H1 (cell line): ENCODE measurements around the gene SYNJ2. TPM values are rescaled to one million over a fixed set of nuclear protein-coding genes. Genes with fewer than 3 reads are reported as not detected.

Experiments used
- BACH1 ChIP-seq: IDR thresholded peaks from 2 replicates; pipeline ENCODE4 v1.6.1; 2012; ENCODE audit warnings: low read length, improper control_type of control experiment
- BCL11A ChIP-seq, 2 experiments: IDR thresholded peaks; one replicate each; pipeline ENCODE4 v1.6.1; 2011; ENCODE audit warnings: low read depth in 2 of 2, low read length in 2 of 2, mild to moderate bottlenecking in 2 of 2
- RXRA ChIP-seq: IDR thresholded peaks from 2 replicates; pipeline ENCODE4 v1.6.1; 2011; ENCODE audit warnings: low read depth, mild to moderate bottlenecking, low read length, moderate library complexity; ENCODE audit not compliant: insufficient read depth
- SAP30 ChIP-seq: fragments of 300-600 bp; sonication (generic); IDR thresholded peaks from 2 replicates; pipeline ENCODE4 v1.7.1; 2012; ENCODE audit warnings: low read length, moderate library complexity, mild to moderate bottlenecking, inconsistent platforms; ENCODE audit not compliant: insufficient read depth, insufficient replicate concordance
- SIX5 ChIP-seq: IDR thresholded peaks from 2 replicates; pipeline ENCODE4 v1.6.1; 2011; ENCODE audit warnings: mild to moderate bottlenecking, low read depth, low read length
- TCF12 ChIP-seq: IDR thresholded peaks from 2 replicates; pipeline ENCODE4 v1.6.1; 2011; ENCODE audit warnings: low read depth, mild to moderate bottlenecking, low read length
- polyA plus RNA-seq, 7 experiments: library from polyadenylated mRNA; depleted of rRNA in 3 of 7; stranded (reverse) in 5 of 7; unstranded in 2 of 7; fragments of >200 nt in 5 of 7; fragments of 200-250 nt in 2 of 7; gene quantifications; 1 replicate in 5 of 7; 2 replicates in 1 of 7; 4 replicates in 1 of 7; pipeline versions ENCODE4 v1.2.1 to v1.2.3, GENCODE V29; 2011 to 2013; ENCODE audit warnings: missing spikeins in 2 of 7, mixed read lengths in 2 of 7
- total RNA-seq: library from RNA; stranded (reverse); fragmentation: NEBNext Ultra II Directional; extraction: Animal tissue kit (Norgen Biotek cat#: 25700); gene quantifications from 2 replicates; pipeline ENCODE4 v1.2.1, GENCODE V29; 2021
- TF ChIP-seq, protein P1 (sequence below): fragments of 300-600 bp; sonication (generic); IDR thresholded peaks from 2 replicates; pipeline ENCODE4 v1.7.1; 2012; ENCODE audit warnings: low read length, moderate library complexity, mild to moderate bottlenecking, inconsistent platforms; ENCODE audit not compliant: insufficient replicate concordance
- TF ChIP-seq, protein P2 (sequence below): IDR thresholded peaks from 2 replicates; pipeline ENCODE4 v1.6.1; 2012; ENCODE audit warnings: low read length, inconsistent platforms

The SYNJ2 gene
- total and polyA plus RNA-seq, 2 of the 8 experiments (the other 6 are each of a cell fraction or from before 2014, with no cell fraction given), result 3.7 to 13.9 TPM

DNA sequence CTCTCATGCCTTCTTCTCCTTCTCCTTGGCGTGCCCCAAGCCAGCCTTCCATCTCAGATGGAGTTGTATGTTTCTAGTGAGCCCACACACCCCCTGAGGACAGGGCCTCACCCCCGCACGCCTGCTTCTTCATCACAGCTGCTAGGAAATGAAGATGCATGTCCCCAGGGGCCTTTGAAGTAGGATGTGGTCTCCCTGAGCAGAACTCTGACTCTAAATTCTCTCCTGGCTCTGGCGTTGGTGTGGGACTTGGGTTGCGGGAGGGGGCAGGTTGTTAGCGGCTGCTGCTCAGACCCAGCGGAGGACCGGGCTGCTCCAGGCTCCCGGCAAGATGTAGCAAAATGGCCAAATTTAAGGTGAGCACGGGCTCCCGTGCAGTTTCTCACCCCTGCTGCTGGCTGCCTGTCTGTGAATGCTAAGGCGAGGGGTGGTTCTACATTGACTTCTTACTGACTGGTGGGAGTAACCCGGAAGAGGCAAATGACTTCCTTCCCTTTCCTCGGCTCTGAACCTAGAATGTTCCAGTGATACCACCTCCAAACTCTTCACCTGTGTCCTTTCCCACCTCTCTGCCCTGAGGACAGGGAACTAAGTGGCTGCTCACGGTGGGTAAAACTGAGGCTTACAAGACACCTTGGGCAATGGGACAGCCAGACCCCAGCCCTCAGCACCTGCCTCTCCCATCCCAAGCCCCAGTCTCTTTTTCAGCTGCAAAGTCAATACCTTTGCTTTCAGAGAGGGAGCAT, 8.8 kb downstream of the SYNJ2 start (continued):
- TF ChIP-seq, protein P1, sequence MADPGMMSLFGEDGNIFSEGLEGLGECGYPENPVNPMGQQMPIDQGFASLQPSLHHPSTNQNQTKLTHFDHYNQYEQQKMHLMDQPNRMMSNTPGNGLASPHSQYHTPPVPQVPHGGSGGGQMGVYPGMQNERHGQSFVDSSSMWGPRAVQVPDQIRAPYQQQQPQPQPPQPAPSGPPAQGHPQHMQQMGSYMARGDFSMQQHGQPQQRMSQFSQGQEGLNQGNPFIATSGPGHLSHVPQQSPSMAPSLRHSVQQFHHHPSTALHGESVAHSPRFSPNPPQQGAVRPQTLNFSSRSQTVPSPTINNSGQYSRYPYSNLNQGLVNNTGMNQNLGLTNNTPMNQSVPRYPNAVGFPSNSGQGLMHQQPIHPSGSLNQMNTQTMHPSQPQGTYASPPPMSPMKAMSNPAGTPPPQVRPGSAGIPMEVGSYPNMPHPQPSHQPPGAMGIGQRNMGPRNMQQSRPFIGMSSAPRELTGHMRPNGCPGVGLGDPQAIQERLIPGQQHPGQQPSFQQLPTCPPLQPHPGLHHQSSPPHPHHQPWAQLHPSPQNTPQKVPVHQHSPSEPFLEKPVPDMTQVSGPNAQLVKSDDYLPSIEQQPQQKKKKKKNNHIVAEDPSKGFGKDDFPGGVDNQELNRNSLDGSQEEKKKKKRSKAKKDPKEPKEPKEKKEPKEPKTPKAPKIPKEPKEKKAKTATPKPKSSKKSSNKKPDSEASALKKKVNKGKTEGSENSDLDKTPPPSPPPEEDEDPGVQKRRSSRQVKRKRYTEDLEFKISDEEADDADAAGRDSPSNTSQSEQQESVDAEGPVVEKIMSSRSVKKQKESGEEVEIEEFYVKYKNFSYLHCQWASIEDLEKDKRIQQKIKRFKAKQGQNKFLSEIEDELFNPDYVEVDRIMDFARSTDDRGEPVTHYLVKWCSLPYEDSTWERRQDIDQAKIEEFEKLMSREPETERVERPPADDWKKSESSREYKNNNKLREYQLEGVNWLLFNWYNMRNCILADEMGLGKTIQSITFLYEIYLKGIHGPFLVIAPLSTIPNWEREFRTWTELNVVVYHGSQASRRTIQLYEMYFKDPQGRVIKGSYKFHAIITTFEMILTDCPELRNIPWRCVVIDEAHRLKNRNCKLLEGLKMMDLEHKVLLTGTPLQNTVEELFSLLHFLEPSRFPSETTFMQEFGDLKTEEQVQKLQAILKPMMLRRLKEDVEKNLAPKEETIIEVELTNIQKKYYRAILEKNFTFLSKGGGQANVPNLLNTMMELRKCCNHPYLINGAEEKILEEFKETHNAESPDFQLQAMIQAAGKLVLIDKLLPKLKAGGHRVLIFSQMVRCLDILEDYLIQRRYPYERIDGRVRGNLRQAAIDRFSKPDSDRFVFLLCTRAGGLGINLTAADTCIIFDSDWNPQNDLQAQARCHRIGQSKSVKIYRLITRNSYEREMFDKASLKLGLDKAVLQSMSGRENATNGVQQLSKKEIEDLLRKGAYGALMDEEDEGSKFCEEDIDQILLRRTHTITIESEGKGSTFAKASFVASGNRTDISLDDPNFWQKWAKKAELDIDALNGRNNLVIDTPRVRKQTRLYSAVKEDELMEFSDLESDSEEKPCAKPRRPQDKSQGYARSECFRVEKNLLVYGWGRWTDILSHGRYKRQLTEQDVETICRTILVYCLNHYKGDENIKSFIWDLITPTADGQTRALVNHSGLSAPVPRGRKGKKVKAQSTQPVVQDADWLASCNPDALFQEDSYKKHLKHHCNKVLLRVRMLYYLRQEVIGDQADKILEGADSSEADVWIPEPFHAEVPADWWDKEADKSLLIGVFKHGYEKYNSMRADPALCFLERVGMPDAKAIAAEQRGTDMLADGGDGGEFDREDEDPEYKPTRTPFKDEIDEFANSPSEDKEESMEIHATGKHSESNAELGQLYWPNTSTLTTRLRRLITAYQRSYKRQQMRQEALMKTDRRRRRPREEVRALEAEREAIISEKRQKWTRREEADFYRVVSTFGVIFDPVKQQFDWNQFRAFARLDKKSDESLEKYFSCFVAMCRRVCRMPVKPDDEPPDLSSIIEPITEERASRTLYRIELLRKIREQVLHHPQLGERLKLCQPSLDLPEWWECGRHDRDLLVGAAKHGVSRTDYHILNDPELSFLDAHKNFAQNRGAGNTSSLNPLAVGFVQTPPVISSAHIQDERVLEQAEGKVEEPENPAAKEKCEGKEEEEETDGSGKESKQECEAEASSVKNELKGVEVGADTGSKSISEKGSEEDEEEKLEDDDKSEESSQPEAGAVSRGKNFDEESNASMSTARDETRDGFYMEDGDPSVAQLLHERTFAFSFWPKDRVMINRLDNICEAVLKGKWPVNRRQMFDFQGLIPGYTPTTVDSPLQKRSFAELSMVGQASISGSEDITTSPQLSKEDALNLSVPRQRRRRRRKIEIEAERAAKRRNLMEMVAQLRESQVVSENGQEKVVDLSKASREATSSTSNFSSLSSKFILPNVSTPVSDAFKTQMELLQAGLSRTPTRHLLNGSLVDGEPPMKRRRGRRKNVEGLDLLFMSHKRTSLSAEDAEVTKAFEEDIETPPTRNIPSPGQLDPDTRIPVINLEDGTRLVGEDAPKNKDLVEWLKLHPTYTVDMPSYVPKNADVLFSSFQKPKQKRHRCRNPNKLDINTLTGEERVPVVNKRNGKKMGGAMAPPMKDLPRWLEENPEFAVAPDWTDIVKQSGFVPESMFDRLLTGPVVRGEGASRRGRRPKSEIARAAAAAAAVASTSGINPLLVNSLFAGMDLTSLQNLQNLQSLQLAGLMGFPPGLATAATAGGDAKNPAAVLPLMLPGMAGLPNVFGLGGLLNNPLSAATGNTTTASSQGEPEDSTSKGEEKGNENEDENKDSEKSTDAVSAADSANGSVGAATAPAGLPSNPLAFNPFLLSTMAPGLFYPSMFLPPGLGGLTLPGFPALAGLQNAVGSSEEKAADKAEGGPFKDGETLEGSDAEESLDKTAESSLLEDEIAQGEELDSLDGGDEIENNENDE, result no peak
- TF ChIP-seq, protein P2, sequence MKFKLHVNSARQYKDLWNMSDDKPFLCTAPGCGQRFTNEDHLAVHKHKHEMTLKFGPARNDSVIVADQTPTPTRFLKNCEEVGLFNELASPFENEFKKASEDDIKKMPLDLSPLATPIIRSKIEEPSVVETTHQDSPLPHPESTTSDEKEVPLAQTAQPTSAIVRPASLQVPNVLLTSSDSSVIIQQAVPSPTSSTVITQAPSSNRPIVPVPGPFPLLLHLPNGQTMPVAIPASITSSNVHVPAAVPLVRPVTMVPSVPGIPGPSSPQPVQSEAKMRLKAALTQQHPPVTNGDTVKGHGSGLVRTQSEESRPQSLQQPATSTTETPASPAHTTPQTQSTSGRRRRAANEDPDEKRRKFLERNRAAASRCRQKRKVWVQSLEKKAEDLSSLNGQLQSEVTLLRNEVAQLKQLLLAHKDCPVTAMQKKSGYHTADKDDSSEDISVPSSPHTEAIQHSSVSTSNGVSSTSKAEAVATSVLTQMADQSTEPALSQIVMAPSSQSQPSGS, result no peak
- TF ChIP-seq BCL11A (IDR thresholded peaks at IDR 0.05; ENCODE audit: low read depth in 2 of 2, low read length in 2 of 2) (no peak), BACH1 (no peak), SIX5 (no peak), SAP30 (no peak), TCF12 (no peak), RXRA (no peak)
